Endothelial cell of umbilical vein (primary cell): ENCODE measurements around the gene CALML6. TPM values are rescaled to one million over a fixed set of nuclear protein-coding genes. Genes with fewer than 3 reads are reported as not detected.
A peak's percentile ranks its signal among the peaks of the same experiment; 100 is the strongest.

Source experiments
- BruUV-seq: library from RNA; stranded (reverse); fragments of 400-500 nt; replicated peaks from 2 replicates; lab custom pipeline; 2021; lab: Mats Ljungman, UMichigan
- CTCF ChIA-PET: fragments of 300-600, 350-600 bp; sonication (Branson Sonifier 250); formaldehyde crosslinking; loops from one replicate; lab custom pipeline; 2021; ENCODE audit warnings: antibody characterized with exemption, inconsistent platforms; lab: Charles Lee
- POLR2A ChIA-PET: fragments of 300-600, 350-600 bp; sonication (Branson Sonifier 250); formaldehyde crosslinking; loops from one replicate; lab custom pipeline; 2021; ENCODE audit warnings: antibody characterized with exemption, inconsistent platforms; lab: Charles Lee
- DNase-seq: peaks from one replicate; pipeline ENCODE4 v3.0.0-alpha.2; 2011; ENCODE audit warnings: low read depth, low spot score
- FAIRE-seq: peaks from 2 replicates; lab custom pipeline; 2011; peaks lifted over from hg19 to GRCh38; lab: Jason Lieb, UNC
- H2AFZ ChIP-seq: 2 replicates; pipeline ENCODE4 v1.6.0; 2012; ENCODE audit warnings: low read depth, low read length, control low read depth, inconsistent platforms
- H3K27ac ChIP-seq: 2 replicates; pipeline ENCODE4 v1.5.1; 2011; ENCODE audit warnings: low read depth, mild to moderate bottlenecking, control low read depth, low read length, moderate library complexity; ENCODE audit not compliant: insufficient read depth
- H3K27me3 ChIP-seq, 2 experiments: 2 replicates each; pipeline versions ENCODE4 v1.6.0 to v1.6.1; 2011; ENCODE audit warnings: low read length in 2 of 2, mixed read lengths in 1 of 2; ENCODE audit not compliant: control insufficient read depth in 2 of 2, insufficient read depth in 2 of 2
- H3K36me3 ChIP-seq, 2 experiments: 2 replicates in 1 of 2; 3 replicates in 1 of 2; pipeline ENCODE4 v1.5.1; 2011; ENCODE audit warnings: low read length in 2 of 2, mild to moderate bottlenecking in 1 of 2, moderate library complexity in 1 of 2; ENCODE audit not compliant: control insufficient read depth in 2 of 2, insufficient read depth in 2 of 2; ENCODE audit errors: extremely low read depth in 1 of 2
- H3K4me1 ChIP-seq: 3 replicates; pipeline ENCODE4 v1.5.1; 2011; ENCODE audit warnings: mild to moderate bottlenecking, low read length; ENCODE audit not compliant: control insufficient read depth, insufficient read depth; ENCODE audit errors: extremely low read depth
- H3K4me2 ChIP-seq: 2 replicates; pipeline ENCODE4 v1.6.1; 2011; ENCODE audit warnings: low read length, control low read depth, mixed read lengths; ENCODE audit not compliant: insufficient read depth
- H3K4me3 ChIP-seq, 3 experiments: fragments of 200-600 bp in 1 of 3; sonication (generic), shearing (Covaris generic) in 1 of 3; replicated peaks in 1 of 3; 2 replicates each; pipeline ENCODE4 v1.5.1; 2011 to 2016; ENCODE audit warnings: control low read depth in 3 of 3, low read length in 3 of 3, mild to moderate bottlenecking in 2 of 3, inconsistent platforms in 1 of 3, low read depth in 1 of 3, moderate library complexity in 1 of 3; ENCODE audit not compliant: insufficient read depth in 1 of 3
- H3K79me2 ChIP-seq: 2 replicates; pipeline ENCODE4 v1.6.0; 2012; ENCODE audit warnings: low read length, inconsistent platforms; ENCODE audit not compliant: control insufficient read depth, insufficient read depth
- H3K9ac ChIP-seq: replicated peaks from 2 replicates; pipeline ENCODE3; 2011; ENCODE audit warnings: low read length, control low read depth; ENCODE audit not compliant: insufficient read depth; ENCODE audit errors: extremely low read depth
- H3K9me1 ChIP-seq: replicated peaks from 3 replicates; pipeline ENCODE4 v1.6.0; 2011; ENCODE audit warnings: mild to moderate bottlenecking, low read length; ENCODE audit not compliant: control insufficient read depth, insufficient read depth; ENCODE audit errors: extremely low read depth
- H3K9me3 ChIP-seq: replicated peaks from 2 replicates; pipeline ENCODE4 v1.5.1; 2012; ENCODE audit warnings: low read length, inconsistent platforms; ENCODE audit not compliant: control insufficient read depth, insufficient read depth
- H4K20me1 ChIP-seq: replicated peaks from 2 replicates; pipeline ENCODE3; 2011; ENCODE audit warnings: mild to moderate bottlenecking, low read length; ENCODE audit not compliant: control insufficient read depth, insufficient read depth; ENCODE audit errors: extremely low read depth
- CTCF ChIP-seq, 2 donors: IDR thresholded peaks; 1 replicate in 1 of 2; 2 replicates in 1 of 2; pipeline ENCODE4 v1.5.1; 2011; ENCODE audit warnings: low read length in 2 of 2, mild to moderate bottlenecking in 2 of 2, moderate library complexity in 2 of 2, control low read depth in 1 of 2, inconsistent platforms in 1 of 2, low read depth in 1 of 2; ENCODE audit not compliant: insufficient read depth in 1 of 2; ENCODE audit errors: extremely low read depth in 1 of 2
- FOS ChIP-seq: IDR thresholded peaks from 2 replicates; pipeline ENCODE4 v1.6.1; 2011; ENCODE audit warnings: mild to moderate bottlenecking, low read length, moderate library complexity, borderline replicate concordance; ENCODE audit not compliant: insufficient read depth
- GATA2 ChIP-seq: IDR thresholded peaks from 2 replicates; pipeline ENCODE4 v1.7.0; 2011; ENCODE audit warnings: low read depth, mild to moderate bottlenecking, moderate library complexity, mixed read lengths, low read length; ENCODE audit not compliant: insufficient read length, insufficient read depth
- JUN ChIP-seq: IDR thresholded peaks from 2 replicates; pipeline ENCODE4 v1.6.1; 2011; ENCODE audit warnings: borderline replicate concordance, low read depth; ENCODE audit not compliant: insufficient read length, insufficient read depth
- MAX ChIP-seq: IDR thresholded peaks from 2 replicates; pipeline ENCODE4 v1.6.1; 2011; ENCODE audit not compliant: insufficient read depth, insufficient read length
- MYC ChIP-seq: IDR thresholded peaks from one replicate; pipeline ENCODE4 v1.6.1; 2011; ENCODE audit warnings: mild to moderate bottlenecking, low read depth, low read length
- POLR2A ChIP-seq: IDR thresholded peaks from 2 replicates; pipeline ENCODE4 v1.6.1; 2012; ENCODE audit warnings: low read depth, mild to moderate bottlenecking, control low read depth, low read length
- POLR2AphosphoS5 ChIP-seq: IDR thresholded peaks from 2 replicates; pipeline ENCODE4 v1.6.1; 2012; ENCODE audit warnings: low read depth, mild to moderate bottlenecking, control low read depth, low read length, moderate library complexity; ENCODE audit not compliant: insufficient read depth
- dilution Hi-C: fragments of 300-500 bp; cut with MboI; formaldehyde crosslinking; loops from one replicate; pipeline ENCODE4 v1.15.0; 2019; ENCODE audit warnings: low sequenced_read_pairs; ENCODE audit not compliant: extremely low pct_ligation_motif_present
- intact Hi-C: fragments of 100-400 bp; cut with micrococcal nuclease; formaldehyde crosslinking; loops from one replicate; pipeline ENCODE4 v1.10.0; 2022
- polyA plus RNA-seq, 4 experiments: library from polyadenylated mRNA; depleted of rRNA in 3 of 4; stranded (reverse) in 3 of 4; unstranded in 1 of 4; fragments of >200 nt; gene quantifications; 2 replicates each; pipeline versions ENCODE4 v1.2.1 to v1.2.3, GENCODE V29; 2011 to 2012; ENCODE audit warnings: missing spikeins in 1 of 4
- total RNA-seq: library from RNA; stranded (reverse); gene quantifications from 2 replicates; pipeline ENCODE4 v1.2.3, GENCODE V29; 2021

Gene CALML6
- total and polyA plus RNA-seq, 2 donors (not counting 3 experiments of a cell fraction or from before 2014, with no cell fraction given): 0.36 to 0.44 TPM

GRCh38 chr1:1877865-1878436 lies 37.1 kb upstream of the CALML6 start:
- CTCF ChIA-PET: no interaction called here
- H3K9me1 ChIP-seq: no peaks in the 10 kb centered on the region
- H3K4me3 ChIP-seq: no peak overlapping the region
- no peak overlapping the region for H3K27ac ChIP-seq
- TF ChIP-seq JUN: no peak
- TF ChIP-seq MAX: no peak
- TF ChIP-seq POLR2A: no peak
- TF ChIP-seq MYC: no peak
- no peak for TF ChIP-seq CTCF (IDR thresholded peaks at IDR 0.05; ENCODE audit: extremely low read depth in 1 of 2, insufficient read depth in 1 of 2, low read depth in 1 of 2, low read length in 2 of 2)
- TF ChIP-seq POLR2AphosphoS5: peak; percentile 18
- no peak for TF ChIP-seq FOS
- TF ChIP-seq GATA2: no peak
- peaks cover 17% of the 10 kb centered on the region for H4K20me1 ChIP-seq
- dilution Hi-C loops (no loop called here), intact Hi-C loops (no loop called here)
- BruUV-seq: no TSS peak
- peaks cover 6 to 13% of the 10 kb centered on the region in 2 experiments for H3K36me3 ChIP-seq
- H3K4me1 ChIP-seq: no peaks in the 10 kb centered on the region
- no peaks in the 10 kb centered on the region for H3K9me3 ChIP-seq
- H2AFZ ChIP-seq: no peak overlapping the region
- no peak for DNase-seq
- POLR2A ChIA-PET: no interaction called here
- H3K27me3 ChIP-seq: no peaks in the 10 kb centered on the region
- H3K9ac ChIP-seq: no peak overlapping the region
- no peak for FAIRE-seq
- peaks cover 99% of the 10 kb centered on the region for H3K79me2 ChIP-seq
- H3K4me2 ChIP-seq: no peak overlapping the region
